ENCODE data around the gene DAZAP1.

- no peak for TF ChIP-seq CTCF (IDR thresholded peaks at IDR 0.05)
- no peak for TF ChIP-seq EP300 (IDR thresholded peaks at IDR 0.05)
- TF ChIP-seq POLR2A (IDR thresholded peaks at IDR 0.05), result no peak
- no peak for TF ChIP-seq POLR2AphosphoS5 (IDR thresholded peaks at IDR 0.05)
These were observed 27.2 kb downstream of the DAZAP1 start for GRCh38 chr19:1434577-1435060.
